H1 (cell line): ENCODE measurements around the gene CELF5. TPM values are rescaled to one million over a fixed set of nuclear protein-coding genes. Genes with fewer than 3 reads are reported as not detected.

Experiments used
- ASH2L ChIP-seq: fragments of 200-600, 300-600 bp; sonication (generic); IDR thresholded peaks from one replicate; pipeline ENCODE4 v1.7.1; 2017; ENCODE audit warnings: low read length
- ATF2 ChIP-seq: IDR thresholded peaks from 2 replicates; pipeline ENCODE4 v1.6.1; 2012; ENCODE audit warnings: low read length, inconsistent platforms
- CREB1 ChIP-seq: IDR thresholded peaks from 2 replicates; pipeline ENCODE4 v1.6.1; 2012; ENCODE audit warnings: inconsistent platforms
- RNF2 ChIP-seq: fragments of 200-900, 300-1000 bp; sonication (generic); IDR thresholded peaks from 2 replicates; pipeline ENCODE4 v1.7.1; 2016; ENCODE audit warnings: borderline replicate concordance, low read depth, mild to moderate bottlenecking, antibody characterized with exemption, low read length; ENCODE audit not compliant: poor library complexity, severe bottlenecking; ENCODE audit errors: missing control alignments
- SP4 ChIP-seq: IDR thresholded peaks from 2 replicates; pipeline ENCODE4 v1.6.1; 2012; ENCODE audit warnings: low read length, inconsistent platforms
- TAF7 ChIP-seq: optimal IDR thresholded peaks from 2 replicates; pipeline ENCODE3; 2011; ENCODE audit warnings: low read depth, mild to moderate bottlenecking, inconsistent platforms, low read length, moderate library complexity, borderline replicate concordance
- polyA plus RNA-seq, 7 experiments: library from polyadenylated mRNA; depleted of rRNA in 3 of 7; stranded (reverse) in 5 of 7; unstranded in 2 of 7; fragments of >200 nt in 5 of 7; fragments of 200-250 nt in 2 of 7; gene quantifications; 1 replicate in 5 of 7; 2 replicates in 1 of 7; 4 replicates in 1 of 7; pipeline versions ENCODE4 v1.2.1 to v1.2.3, GENCODE V29; 2011 to 2013; ENCODE audit warnings: missing spikeins in 2 of 7, mixed read lengths in 2 of 7
- total RNA-seq: library from RNA; stranded (reverse); fragmentation: NEBNext Ultra II Directional; extraction: Animal tissue kit (Norgen Biotek cat#: 25700); gene quantifications from 2 replicates; pipeline ENCODE4 v1.2.1, GENCODE V29; 2021

Gene CELF5
- total and polyA plus RNA-seq, 2 of the 8 experiments (the other 6 are each of a cell fraction or from before 2014, with no cell fraction given) = 9.8 to 15.0 TPM

GRCh38 chr19:3229888-3230496 is 5.5 kb downstream of the CELF5 start (continued):
- TF ChIP-seq ATF2 = no peak
- no peak for TF ChIP-seq RNF2
- no peak for TF ChIP-seq TAF7
- no peak for TF ChIP-seq SP4
- TF ChIP-seq ASH2L = no peak
- no peak for TF ChIP-seq CREB1
